ENCODE measurements around the gene GALNT5. TPM values are rescaled to one million over a fixed set of nuclear protein-coding genes. Genes with fewer than 3 reads are reported as not detected.

GALNT5 gene
- polyA plus RNA-seq, 1 experiment = 22.6 TPM

DNA sequence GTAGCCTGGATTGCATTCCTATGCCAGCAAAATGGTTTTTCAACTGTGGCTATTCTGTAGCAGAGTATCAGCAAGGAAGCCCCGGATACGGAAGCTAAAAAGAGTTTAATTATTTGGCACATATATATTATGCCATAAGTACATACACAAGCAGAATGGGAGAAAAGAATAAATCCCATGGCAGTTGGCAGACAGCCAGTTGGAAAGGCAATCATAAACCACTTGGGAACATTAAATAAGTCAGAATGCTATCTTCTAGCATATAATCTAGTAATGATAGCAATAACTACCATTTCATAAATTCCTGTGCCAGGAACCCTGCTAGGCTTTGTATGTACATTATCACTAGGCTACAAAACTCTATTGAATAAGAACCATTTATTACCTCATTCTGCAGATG, 26.0 kb downstream of the GALNT5 start:
- ChIA-PET POLR2A (no interaction called here), CTCF (interaction anchor here (6.0 kb wide), 1 partner anchor 18 kb away, joined by 22 read pairs; no protein-coding TSS in a partner anchor)
- DNase-seq (ENCODE audit: low read depth) = no peak
- no peak for TF ChIP-seq CTCF (IDR thresholded peaks at IDR 0.05; ENCODE audit: insufficient read depth, low read depth, low read length)
- Histone ChIP-seq H3K4me3 (ENCODE audit: low read depth, low read length) (no peak overlapping the region), H3K36me3 (ENCODE audit: control insufficient read depth, insufficient read depth, low read length) (no peaks in the 10 kb centered on the region; the same call in 1 of the 2 replicates), H3K27me3 (ENCODE audit: control insufficient read depth, insufficient read depth, low read length) (no peaks in the 10 kb centered on the region)

GRCh38 chr2:157287160-157287559, 29.7 kb downstream of the GALNT5 start:
- ChIA-PET POLR2A (interaction anchor here (0.7 kb wide), 1 partner anchor 22 kb away, joined by 4 read pairs; no protein-coding TSS in a partner anchor), CTCF (interaction anchor here (0.6 to 2.0 kb wide), 5 partner anchors 12 to 80 kb away, joined by 3 to 15 read pairs (median 4); no protein-coding TSS in a partner anchor)
- H3K27me3 ChIP-seq (ENCODE audit: control insufficient read depth, insufficient read depth, low read length) = no peaks in the 10 kb centered on the region
- no peak for DNase-seq (ENCODE audit: low read depth)
- H3K4me3 ChIP-seq (ENCODE audit: low read depth, low read length) = no peak overlapping the region
- TF ChIP-seq CTCF (IDR thresholded peaks at IDR 0.05; ENCODE audit: insufficient read depth, low read depth, low read length) = no peak
- H3K36me3 ChIP-seq (ENCODE audit: control insufficient read depth, insufficient read depth, low read length) = no peaks in the 10 kb centered on the region

DNA sequence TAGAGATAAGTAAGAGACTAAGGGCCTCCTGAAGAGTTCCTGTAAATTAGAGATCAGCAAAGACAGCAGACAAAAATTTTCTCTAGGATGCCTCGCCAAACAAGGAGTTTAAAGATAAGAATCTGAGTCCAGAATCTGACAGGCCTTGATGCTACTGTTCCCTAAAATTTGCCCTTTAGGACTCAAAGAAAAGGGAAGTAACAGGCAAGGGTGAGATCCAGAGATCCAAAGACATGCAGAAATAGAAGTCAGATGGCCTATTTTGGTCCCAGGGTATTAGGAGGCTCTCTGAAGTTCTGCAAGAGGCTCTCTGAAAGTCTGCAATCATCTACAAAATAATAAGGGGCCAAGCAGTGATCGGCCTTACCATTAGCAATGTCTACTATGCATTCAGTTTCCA, 33.0 kb downstream of the GALNT5 start:
- DNase-seq (ENCODE audit: low read depth) = no peak
- Histone ChIP-seq H3K36me3 (ENCODE audit: control insufficient read depth, insufficient read depth, low read length) (no peaks in the 10 kb centered on the region), H3K4me3 (ENCODE audit: low read depth, low read length) (no peak overlapping the region), H3K27me3 (ENCODE audit: control insufficient read depth, insufficient read depth, low read length) (no peaks in the 10 kb centered on the region)
- POLR2A ChIA-PET = no interaction called here
- TF ChIP-seq CTCF (IDR thresholded peaks at IDR 0.05; ENCODE audit: insufficient read depth, low read depth, low read length) = no peak
- CTCF ChIA-PET = interaction anchor here (1.0 to 1.2 kb wide), 2 partner anchors 11 to 15 kb away, joined by 3 to 4 read pairs; no protein-coding TSS in a partner anchor

- DNase-seq (ENCODE audit: low read depth) = no peak
- Histone ChIP-seq H3K27me3 (ENCODE audit: control insufficient read depth, insufficient read depth, low read length) (no peaks in the 10 kb centered on the region), H3K4me3 (ENCODE audit: low read depth, low read length) (no peak overlapping the region), H3K36me3 (ENCODE audit: control insufficient read depth, insufficient read depth, low read length) (no peaks in the 10 kb centered on the region)
- ChIA-PET POLR2A (no interaction called here), CTCF (interaction anchor here (0.9 to 1.2 kb wide), 2 partner anchors 10 to 11 kb away, joined by 3 to 5 read pairs; no protein-coding TSS in a partner anchor)
- TF ChIP-seq CTCF (IDR thresholded peaks at IDR 0.05; ENCODE audit: insufficient read depth, low read depth, low read length) = no peak
Measured at GRCh38 chr2:157291018-157291417, 33.5 kb downstream of the GALNT5 start.

- no peaks in the 10 kb centered on the region for H3K27me3 ChIP-seq (ENCODE audit: control insufficient read depth, insufficient read depth, low read length)
- H3K36me3 ChIP-seq (ENCODE audit: control insufficient read depth, insufficient read depth, low read length) = no peaks in the 10 kb centered on the region
- POLR2A ChIA-PET = no interaction called here
- H3K4me3 ChIP-seq (ENCODE audit: low read depth, low read length) = no peak overlapping the region
- TF ChIP-seq CTCF (IDR thresholded peaks at IDR 0.05; ENCODE audit: insufficient read depth, low read depth, low read length) = no peak
- CTCF ChIA-PET = interaction anchor here (1.2 to 2.0 kb wide), 2 partner anchors 10 to 11 kb away, joined by 5 to 6 read pairs; no protein-coding TSS in a partner anchor
- no peak for DNase-seq (ENCODE audit: low read depth)
Measured at GRCh38 chr2:157292853-157293252, 35.3 kb downstream of the GALNT5 start.

All from BJ (cell line).